ENCODE measurements around the gene SLC6A7. TPM values are rescaled to one million over a fixed set of nuclear protein-coding genes. Genes with fewer than 3 reads are reported as not detected.

Gene SLC6A7
- total RNA-seq, 2 experiments from 2014 or later: not detected

GRCh38 chr5:150190987-150191386 is 1.1 kb downstream of the SLC6A7 start:
- H3K9me3 Mint-ChIP-seq: no peaks in the 10 kb centered on the region
- no peaks in the 10 kb centered on the region for H3K36me3 Mint-ChIP-seq (ENCODE audit: low read depth)
- no peak for ATAC-seq
- peaks cover 2% of the 10 kb centered on the region for H3K4me1 Mint-ChIP-seq (ENCODE audit: low read depth)
- DNase-seq: no peak
- H3K4me3 Mint-ChIP-seq: no peak overlapping the region
- ChIA-PET CTCF (no interaction called here), POLR2A (no interaction called here)
- no peak for TF ChIP-seq CTCF (IDR thresholded peaks at IDR 0.05)
- peaks cover 20% of the 10 kb centered on the region for H3K27me3 Mint-ChIP-seq
- H3K27ac Mint-ChIP-seq: no peak overlapping the region
- intact Hi-C loops (cut with micrococcal nuclease): no loop called here

- no peak overlapping the region for H3K27ac Mint-ChIP-seq
- POLR2A ChIA-PET: interaction anchor here (1.4 kb wide), 1 partner anchor 23 kb away, joined by 3 read pairs; no protein-coding TSS in a partner anchor
- no peaks in the 10 kb centered on the region for H3K36me3 Mint-ChIP-seq (ENCODE audit: low read depth)
- H3K27me3 Mint-ChIP-seq: peaks cover 21% of the 10 kb centered on the region
- CTCF ChIA-PET: interaction anchor here (1.3 to 1.5 kb wide), 2 partner anchors 17 to 26 kb away, joined by 3 read pairs; no protein-coding TSS in a partner anchor
- no peak overlapping the region for H3K4me3 Mint-ChIP-seq
- no peak for DNase-seq
- intact Hi-C loops (cut with micrococcal nuclease): no loop called here
- H3K9me3 Mint-ChIP-seq: no peaks in the 10 kb centered on the region
- peaks cover 2% of the 10 kb centered on the region for H3K4me1 Mint-ChIP-seq (ENCODE audit: low read depth)
- ATAC-seq: no peak
- no peak for TF ChIP-seq CTCF (IDR thresholded peaks at IDR 0.05)
Observed at GRCh38 chr5:150192462-150192861, 2.6 kb downstream of the SLC6A7 start.

GRCh38 chr5:150195736-150196485 is 6.0 kb downstream of the SLC6A7 start:
- ChIA-PET POLR2A (no interaction called here), CTCF (interaction anchor here (1.5 kb wide), 1 partner anchor 10 kb away, joined by 4 read pairs; no protein-coding TSS in a partner anchor)
- no peaks in the 10 kb centered on the region for H3K9me3 Mint-ChIP-seq
- DNase-seq (no peak), ATAC-seq (no peak)
- intact Hi-C loops (cut with micrococcal nuclease): no loop called here
- no peak overlapping the region for H3K4me3 Mint-ChIP-seq
- H3K4me1 Mint-ChIP-seq (ENCODE audit: low read depth): no peaks in the 10 kb centered on the region
- H3K27ac Mint-ChIP-seq: no peak overlapping the region
- TF ChIP-seq CTCF (IDR thresholded peaks at IDR 0.05): no peak
- peaks cover 10% of the 10 kb centered on the region for H3K27me3 Mint-ChIP-seq
- H3K36me3 Mint-ChIP-seq (ENCODE audit: low read depth): no peaks in the 10 kb centered on the region

- ATAC-seq: no peak
- CTCF ChIA-PET: interaction anchor here (1.5 kb wide), 1 partner anchor 10 kb away, joined by 4 read pairs; no protein-coding TSS in a partner anchor
Observed at GRCh38 chr5:150196514-150196913, 6.7 kb downstream of the SLC6A7 start.

More at GRCh38 chr5:150196514-150196913, 6.7 kb downstream of the SLC6A7 start:
- Mint-ChIP-seq H3K4me3 (no peak overlapping the region), H3K4me1 (ENCODE audit: low read depth) (no peaks in the 10 kb centered on the region), H3K9me3 (no peaks in the 10 kb centered on the region), H3K27me3 (peaks cover 8% of the 10 kb centered on the region), H3K36me3 (ENCODE audit: low read depth) (no peaks in the 10 kb centered on the region), H3K27ac (no peak overlapping the region)
- no peak for DNase-seq
- TF ChIP-seq CTCF (IDR thresholded peaks at IDR 0.05): no peak
- intact Hi-C loops (cut with micrococcal nuclease): no loop called here
- POLR2A ChIA-PET: no interaction called here

All from activated CD8-positive, alpha-beta T cell treated with anti-CD3 and anti-CD28 coated beads for 36 hours (primary cell).